Measurements from ENCODE around the gene TWNK.

The TWNK gene

DNA sequence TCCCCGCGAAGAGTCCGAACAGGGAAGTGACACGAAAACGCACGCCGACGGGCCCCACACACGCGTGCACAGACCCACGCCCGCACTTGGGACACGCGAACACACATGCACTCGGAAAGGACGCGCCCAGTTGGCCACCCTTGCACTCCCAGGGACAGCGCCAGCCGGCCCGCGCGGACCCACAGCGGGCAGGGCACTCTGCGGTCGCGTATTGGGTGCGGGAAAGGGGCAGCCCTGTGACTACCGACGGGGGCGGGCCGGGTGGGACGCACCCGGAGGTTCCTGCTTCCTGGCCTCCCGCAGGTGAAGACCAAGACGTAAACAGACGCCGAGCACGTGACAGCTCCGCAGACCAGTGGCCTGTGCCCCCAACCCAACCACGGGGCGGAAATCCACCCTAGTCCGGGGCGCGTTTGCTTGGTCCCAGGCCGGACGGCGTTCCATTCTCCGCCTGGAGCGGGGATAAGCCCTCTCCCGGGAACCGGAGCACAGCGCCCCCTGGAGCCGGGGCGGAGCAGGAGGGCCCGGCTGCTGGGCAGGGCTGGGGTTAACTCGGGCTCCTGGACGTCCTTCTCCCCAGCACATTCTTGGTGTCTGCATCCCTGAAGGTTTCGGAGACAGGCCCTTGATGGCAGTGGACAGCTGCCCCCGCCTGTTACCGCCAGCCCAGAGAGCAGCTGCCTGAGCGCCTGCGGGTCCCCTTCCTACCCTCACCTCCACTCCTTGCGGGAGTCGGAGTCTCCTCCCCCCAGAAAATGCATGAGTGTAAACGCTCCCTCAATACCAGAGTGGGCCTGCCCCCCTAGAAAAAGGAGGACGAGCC lies 10.2 kb downstream of the TWNK start:
- TF ChIP-seq, protein P1, sequence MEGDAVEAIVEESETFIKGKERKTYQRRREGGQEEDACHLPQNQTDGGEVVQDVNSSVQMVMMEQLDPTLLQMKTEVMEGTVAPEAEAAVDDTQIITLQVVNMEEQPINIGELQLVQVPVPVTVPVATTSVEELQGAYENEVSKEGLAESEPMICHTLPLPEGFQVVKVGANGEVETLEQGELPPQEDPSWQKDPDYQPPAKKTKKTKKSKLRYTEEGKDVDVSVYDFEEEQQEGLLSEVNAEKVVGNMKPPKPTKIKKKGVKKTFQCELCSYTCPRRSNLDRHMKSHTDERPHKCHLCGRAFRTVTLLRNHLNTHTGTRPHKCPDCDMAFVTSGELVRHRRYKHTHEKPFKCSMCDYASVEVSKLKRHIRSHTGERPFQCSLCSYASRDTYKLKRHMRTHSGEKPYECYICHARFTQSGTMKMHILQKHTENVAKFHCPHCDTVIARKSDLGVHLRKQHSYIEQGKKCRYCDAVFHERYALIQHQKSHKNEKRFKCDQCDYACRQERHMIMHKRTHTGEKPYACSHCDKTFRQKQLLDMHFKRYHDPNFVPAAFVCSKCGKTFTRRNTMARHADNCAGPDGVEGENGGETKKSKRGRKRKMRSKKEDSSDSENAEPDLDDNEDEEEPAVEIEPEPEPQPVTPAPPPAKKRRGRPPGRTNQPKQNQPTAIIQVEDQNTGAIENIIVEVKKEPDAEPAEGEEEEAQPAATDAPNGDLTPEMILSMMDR (conservative IDR thresholded peaks at IDR 0.05; ENCODE audit: low read length), result peak; percentile 79
- H3K4me3 ChIP-seq (ENCODE audit: low read length), result peak overlapping the region; percentile 78
- DNase-seq (ENCODE audit: low read depth), result peak; percentile 76

DNA sequence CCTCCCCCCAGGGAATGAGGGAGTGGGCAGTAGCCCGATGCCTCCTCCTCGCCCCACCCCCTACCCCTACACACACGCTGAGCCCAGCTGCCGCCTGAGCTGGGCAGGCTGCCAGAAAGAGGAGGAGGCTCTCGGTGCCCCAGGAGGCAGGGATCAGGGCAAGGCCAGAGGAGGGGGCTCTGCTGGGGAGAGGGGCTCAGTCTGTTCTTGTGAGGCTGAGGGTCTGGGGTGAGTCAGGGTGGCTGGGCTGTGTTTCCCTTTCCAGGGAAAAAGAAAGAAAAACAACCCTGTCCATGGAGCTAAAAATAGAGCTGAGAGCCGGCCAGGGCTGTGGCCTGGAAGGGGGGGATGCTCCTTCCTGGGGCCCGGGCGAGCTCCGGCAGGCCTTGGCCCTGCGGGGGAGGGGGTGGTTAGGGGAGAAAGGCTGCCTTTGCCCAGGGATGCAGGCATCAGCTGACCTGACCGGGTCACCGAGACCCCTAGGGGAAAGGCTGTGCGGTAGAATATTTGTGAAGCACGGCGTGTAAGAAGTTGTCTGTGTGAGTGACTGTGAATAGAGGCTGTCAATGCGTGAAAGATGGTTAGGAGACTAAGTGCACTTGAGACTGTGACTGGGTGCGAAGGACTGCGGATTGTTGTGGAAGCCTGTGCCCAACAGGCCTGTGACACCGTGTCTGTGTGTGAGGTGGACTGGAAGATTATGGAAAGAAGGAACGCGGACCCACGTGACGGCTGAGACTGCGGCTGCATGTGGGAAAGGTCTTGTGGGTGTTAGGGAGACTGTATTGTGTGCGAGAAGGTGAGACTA lies 11.0 kb downstream of the TWNK start:
- DNase-seq (ENCODE audit: low read depth), result peak; percentile 73
- H3K4me3 ChIP-seq (ENCODE audit: low read length), result peak overlapping the region; percentile 78
- TF ChIP-seq, protein P1 (conservative IDR thresholded peaks at IDR 0.05; ENCODE audit: low read length), result no peak

DNA sequence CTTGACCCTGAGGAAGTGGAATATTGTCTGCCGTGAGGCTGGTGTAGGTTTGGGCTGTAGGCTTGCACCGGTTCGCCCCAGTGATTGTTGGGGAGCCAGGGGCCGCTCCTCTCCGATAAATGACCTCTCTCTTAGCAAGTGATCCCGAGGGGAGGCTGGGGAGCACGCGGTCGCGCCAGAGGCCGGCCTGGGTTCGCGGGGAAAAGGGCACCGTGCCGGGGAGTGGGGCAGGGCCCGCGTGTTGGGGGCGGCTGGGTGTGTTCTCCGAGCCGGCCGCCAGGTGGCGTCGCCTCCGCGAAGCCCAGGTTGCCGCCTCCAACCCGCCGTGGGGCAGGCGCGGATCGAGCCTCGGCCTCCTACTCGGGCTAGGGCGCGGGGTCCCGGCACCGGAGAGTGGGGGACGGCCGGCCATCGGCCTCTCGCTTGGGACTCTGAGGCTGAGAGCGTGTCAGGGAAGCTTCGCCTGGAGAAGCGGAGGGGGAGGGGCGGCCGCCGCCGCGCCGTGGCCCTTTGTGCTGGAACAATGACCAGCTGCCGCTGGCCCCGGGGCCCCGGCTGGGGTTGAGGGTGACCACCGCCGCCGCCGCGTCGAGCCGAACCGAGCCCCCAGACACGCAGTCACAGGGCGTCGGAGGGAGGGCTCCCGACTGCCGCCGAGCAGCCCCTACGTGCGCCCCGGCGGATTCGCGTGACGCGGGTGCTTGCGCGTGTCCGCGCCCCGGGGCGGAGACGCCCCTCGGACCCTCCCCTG lies 11.8 kb downstream of the TWNK start:
- TF ChIP-seq, protein P1 (conservative IDR thresholded peaks at IDR 0.05; ENCODE audit: low read length), result peak; percentile 54
- DNase-seq (ENCODE audit: low read depth), result peak; percentile 71

DNA sequence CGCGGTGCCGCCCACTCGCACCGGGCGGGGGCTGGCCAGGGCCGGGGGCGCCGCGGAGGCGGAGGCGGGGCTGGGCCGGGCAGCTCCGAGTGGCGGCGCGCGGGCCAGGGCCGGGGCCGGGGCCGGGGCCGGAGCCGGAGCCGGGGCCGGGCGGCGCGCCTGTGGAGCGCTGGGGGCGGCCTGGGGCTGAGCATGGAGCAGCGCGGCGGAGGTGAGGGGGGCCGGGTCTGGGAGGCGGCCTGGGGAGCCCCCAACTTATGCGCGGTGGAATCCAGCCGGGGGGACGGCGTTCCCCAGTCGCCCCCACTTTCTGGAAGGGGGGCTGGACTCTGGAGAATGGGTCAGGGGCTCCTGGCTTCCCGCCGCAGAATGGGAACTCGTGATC lies 12.4 kb downstream of the TWNK start, which contains the start of gene LZTS2:
LZTS2 (plus strand) TSS at position 67 of the 385 bp plus-strand sequence. CDS start 2,731 bp downstream, outside the sequence.
- DNase-seq (ENCODE audit: low read depth), result no peak

More for the DNA sequence above, 11.8 kb downstream of the TWNK start:
- H3K4me3 ChIP-seq (ENCODE audit: low read length), result peak overlapping the region; percentile 78

DNA sequence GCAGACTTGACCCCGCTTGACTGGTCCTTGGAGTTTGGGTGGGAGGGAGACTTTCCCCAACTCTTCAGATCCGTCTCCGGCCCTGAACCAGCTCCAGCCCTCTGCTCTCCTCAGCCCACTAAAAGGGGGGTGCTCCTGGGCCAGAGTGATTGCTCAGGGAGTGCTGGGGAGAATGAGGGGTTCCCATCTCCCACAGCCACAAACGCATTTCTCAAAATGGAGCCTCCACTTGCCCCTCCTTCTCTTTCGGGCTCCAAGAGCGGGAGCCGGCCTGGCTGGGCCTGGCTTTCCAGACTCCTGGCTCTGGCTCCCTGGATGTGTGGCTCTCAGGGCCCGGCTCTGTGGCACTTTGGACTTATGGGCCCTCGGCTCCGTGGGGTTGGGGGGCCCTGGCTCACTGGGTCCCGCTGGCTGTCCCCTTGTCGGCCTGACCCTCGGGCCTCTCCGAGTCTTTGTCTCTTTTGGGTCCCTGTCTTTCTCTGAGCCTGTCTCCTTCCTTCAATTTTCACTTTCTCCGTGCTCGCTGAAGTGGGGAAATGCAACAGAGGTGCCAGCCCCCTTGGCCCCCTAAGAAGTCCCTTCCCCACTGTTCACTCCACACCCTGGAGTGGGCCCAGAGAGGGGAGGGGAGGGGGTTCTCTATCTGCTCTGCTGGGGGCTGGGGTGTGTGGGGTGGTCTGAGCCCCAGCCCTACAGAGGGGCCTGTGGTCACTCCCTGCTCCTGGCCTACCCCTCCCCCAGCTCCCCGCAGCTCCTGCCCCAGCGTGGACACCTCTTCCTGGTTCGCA lies 13.0 kb downstream of the TWNK start:
- H3K4me3 ChIP-seq (ENCODE audit: low read length), result peak overlapping the region; percentile 88
- TF ChIP-seq, protein P1 (conservative IDR thresholded peaks at IDR 0.05; ENCODE audit: low read length), result no peak
- DNase-seq (ENCODE audit: low read depth), result no peak

More for the DNA sequence above, 12.4 kb downstream of the TWNK start, which contains the start of gene LZTS2:
- TF ChIP-seq, protein P1 (conservative IDR thresholded peaks at IDR 0.05; ENCODE audit: low read length), result no peak
- H3K4me3 ChIP-seq (ENCODE audit: low read length), result peak within 1 kb of the TSS; percentile 88

Data from AG10803 (cell line).